M059J (cell line): ENCODE data around the gene SPANXN4. TPM values are rescaled to one million over a fixed set of nuclear protein-coding genes. Genes with fewer than 3 reads are reported as not detected.

ENCODE experiments used
- DNase-seq: peaks from one replicate; pipeline ENCODE4 v3.0.0-alpha.2; 2012; ENCODE audit warnings: low read depth
- total RNA-seq: library from RNA; depleted of rRNA; stranded (reverse); fragments of >200 nt; shearing (Covaris generic); gene quantifications from 2 replicates; pipeline ENCODE4 v1.2.3, GENCODE V29; 2014; rRNA removed

Gene SPANXN4
- not detected in 2 replicates for total RNA-seq

GRCh38 chrX:143025628-143026027 is at the start of gene SPANXN4:
SPANXN4 (plus strand) TSS chrX:143025928; CDS start chrX:143026015, 87 bp downstream.
- no peak for DNase-seq

GRCh38 chrX:142977128-142977914 is 48.4 kb upstream of the SPANXN4 start:
- no peak for DNase-seq

GRCh38 chrX:142978130-142978684 is 47.5 kb upstream of the SPANXN4 start:
- no peak for DNase-seq

- DNase-seq = no peak
Measured at GRCh38 chrX:142982679-142983078, 43.0 kb upstream of the SPANXN4 start.

GRCh38 chrX:142994988-142995387 is 30.7 kb upstream of the SPANXN4 start:
- DNase-seq = no peak

GRCh38 chrX:142998447-142999198 is 27.1 kb upstream of the SPANXN4 start:
- no peak for DNase-seq

GRCh38 chrX:142999199-142999701 is 26.5 kb upstream of the SPANXN4 start:
- DNase-seq = no peak

- no peak for DNase-seq
Measured at GRCh38 chrX:143002206-143002605, 23.5 kb upstream of the SPANXN4 start.

GRCh38 chrX:143017272-143017671 is 8.5 kb upstream of the SPANXN4 start:
- no peak for DNase-seq

- DNase-seq = no peak
Measured at GRCh38 chrX:143027275-143027674, 1.5 kb downstream of the SPANXN4 start.

- no peak for DNase-seq
Measured at GRCh38 chrX:143047511-143047910, 21.8 kb downstream of the SPANXN4 start.

GRCh38 chrX:143058120-143058519 is 32.4 kb downstream of the SPANXN4 start:
- no peak for DNase-seq

- no peak for DNase-seq
Measured at GRCh38 chrX:143081231-143081630, 55.5 kb downstream of the SPANXN4 start.

GRCh38 chrX:143082537-143082936 is 56.8 kb downstream of the SPANXN4 start:
- DNase-seq = no peak
